GM12878 (cell line): ENCODE data around the gene SNX15. TPM values are rescaled to one million over a fixed set of nuclear protein-coding genes. Genes with fewer than 3 reads are reported as not detected.

Source experiments
- ATAC-seq: fragments of 200-7000 bp; cut with Tn5 transposase; 3 replicates; pipeline ENCODE4 v1.9.1; 2020; ENCODE audit warnings: mild to moderate bottlenecking, moderate library complexity
- BruUV-seq: library from RNA; stranded (reverse); fragments of 400-500 nt; replicated peaks from 2 replicates; lab custom pipeline; 2021; lab: Mats Ljungman, UMichigan
- CTCF ChIA-PET: fragments of 300-600 bp; sonication (Branson Sonifier 250); formaldehyde crosslinking; extraction: SDS; loops from one replicate; lab custom pipeline; 2021; ENCODE audit warnings: inconsistent platforms; lab: Yijun Ruan, JAX
- POLR2A ChIA-PET: fragments of 350-600 bp; formaldehyde crosslinking; extraction: SDS; loops from one replicate; lab custom pipeline; 2021; ENCODE audit warnings: inconsistent platforms; lab: Charles Lee
- RAD21 ChIA-PET: fragments of 300-600 bp; sonication (Branson Sonifier 250); formaldehyde crosslinking; loops from one replicate; lab custom pipeline; 2023; ENCODE audit warnings: antibody characterized with exemption; ENCODE audit not compliant: unreplicated experiment; lab: Charles Lee
- SMC1A ChIA-PET: fragments of 300-600 bp; sonication (Branson Sonifier 250); formaldehyde crosslinking; loops from one replicate; lab custom pipeline; 2023; ENCODE audit not compliant: unreplicated experiment, uncharacterized antibody; lab: Charles Lee
- DNase-seq: peaks from one replicate; pipeline ENCODE4 v3.0.0-alpha.2; 2011; ENCODE audit warnings: low read depth, low spot score
- FAIRE-seq: peaks from 3 replicates; lab custom pipeline; 2011; peaks lifted over from hg19 to GRCh38; lab: Jason Lieb, UNC
- H2AFZ ChIP-seq: 2 replicates; pipeline ENCODE4 v1.6.0; 2011; ENCODE audit warnings: low read depth, low read length, control low read depth; ENCODE audit not compliant: control insufficient read depth
- H3K27ac ChIP-seq: 2 replicates; pipeline ENCODE4 v1.5.1; 2011; ENCODE audit warnings: control low read depth; ENCODE audit not compliant: control insufficient read depth, insufficient read depth
- H3K27me3 ChIP-seq, 2 experiments: replicated peaks in 1 of 2; 2 replicates each; pipeline versions ENCODE4 v1.6.0 to v1.6.1; 2011; ENCODE audit warnings: low read length in 1 of 2; ENCODE audit not compliant: control insufficient read depth in 2 of 2, insufficient read depth in 2 of 2
- H3K36me3 ChIP-seq, 2 experiments: 2 replicates each; pipeline ENCODE4 v1.5.1; 2011; ENCODE audit warnings: low read length in 1 of 2; ENCODE audit not compliant: control insufficient read depth in 2 of 2, insufficient read depth in 2 of 2
- H3K4me1 ChIP-seq: 2 replicates; pipeline ENCODE4 v1.6.1; 2011; ENCODE audit warnings: mild to moderate bottlenecking, low read length, moderate library complexity, mixed read lengths; ENCODE audit not compliant: control insufficient read depth, insufficient read depth
- H3K4me2 ChIP-seq: 2 replicates; pipeline ENCODE4 v1.6.0; 2011; ENCODE audit warnings: control low read depth; ENCODE audit not compliant: control insufficient read depth, insufficient read depth
- H3K4me3 ChIP-seq: fragments of 200-600 bp; sonication (generic); 2 replicates; pipeline ENCODE4 v1.5.1; 2016
- H3K79me2 ChIP-seq: 2 replicates; pipeline ENCODE4 v1.6.0; 2011; ENCODE audit warnings: low read length; ENCODE audit not compliant: control insufficient read depth, insufficient read depth
- H3K9ac ChIP-seq: 2 replicates; pipeline ENCODE4 v1.8.0; 2011; ENCODE audit warnings: low read length, control low read depth, mixed read lengths; ENCODE audit not compliant: control insufficient read depth, insufficient read depth
- H3K9me3 ChIP-seq: replicated peaks from 3 replicates; pipeline ENCODE4 v1.5.1; 2011; ENCODE audit warnings: mild to moderate bottlenecking, low read length; ENCODE audit not compliant: control insufficient read depth, insufficient read depth
- H4K20me1 ChIP-seq: 2 replicates; pipeline ENCODE4 v1.6.0; 2011; ENCODE audit not compliant: control insufficient read depth, insufficient read depth
- DPF2 ChIP-seq: fragments of 450-650 bp; IDR thresholded peaks from 2 replicates; pipeline ENCODE4 v1.6.1; 2017; ENCODE audit warnings: mild to moderate bottlenecking
- ELK1 ChIP-seq: IDR thresholded peaks from 2 replicates; pipeline ENCODE4 v1.6.1; 2012; ENCODE audit warnings: low read depth, low read length, improper control_type of control experiment
- HSF1 ChIP-seq: fragments of 150-350 bp; IDR thresholded peaks from 2 replicates; pipeline ENCODE4 v1.6.1; 2014; ENCODE audit warnings: mild to moderate bottlenecking, low read depth, low read length
- KDM1A ChIP-seq: fragments of 200-600 bp; sonication (generic); IDR thresholded peaks from 2 replicates; pipeline ENCODE4 v1.6.1; 2016; ENCODE audit warnings: borderline replicate concordance
- MAX ChIP-seq: IDR thresholded peaks from 2 replicates; pipeline ENCODE4 v1.6.1; 2012; ENCODE audit warnings: low read depth, low read length, improper control_type of control experiment
- MYB ChIP-seq: fragments of 150-350 bp; IDR thresholded peaks from 2 replicates; pipeline ENCODE4 v1.6.1; 2014; ENCODE audit warnings: mild to moderate bottlenecking, low read depth, low read length, borderline replicate concordance
- NR2C2 ChIP-seq: IDR thresholded peaks from 2 replicates; pipeline ENCODE4 v1.6.1; 2011; ENCODE audit warnings: borderline replicate concordance, low read depth; ENCODE audit not compliant: control insufficient read depth, insufficient read length
- TARDBP ChIP-seq: IDR thresholded peaks from 2 replicates; pipeline ENCODE4 v1.6.1; 2016; ENCODE audit warnings: borderline replicate concordance
- WGBS: methylation state at CpG from one replicate; pipeline ENCODE4 v1.1.6; 2016; ENCODE audit warnings: low lambda C conversion rate; ENCODE audit not compliant: insufficient replicate concordance, insufficient coverage; ENCODE audit errors: missing lambda C conversion rate; 5-methylcytosine and 5-hydroxymethylcytosine counted together
- in situ Hi-C: fragments of 300-500 bp; cut with MboI; formaldehyde crosslinking; loops from 9 replicates; pipeline ENCODE4 v1.14.3; 2018; ENCODE audit warnings: mixed read lengths
- intact Hi-C: fragments of 100-400 bp; cut with micrococcal nuclease; formaldehyde crosslinking; loops from one replicate; pipeline ENCODE4 v1.14.2; 2022; ENCODE audit not compliant: unreplicated experiment
- polyA plus RNA-seq, 11 experiments: library from polyadenylated mRNA; depleted of rRNA in 4 of 11; unstranded in 6 of 11; stranded (reverse) in 5 of 11; fragments of >200 nt; fragmentation: Nextera tagmentation in 4 of 11; fragmentation: Illumina TruSeq in 1 of 11; extraction: Ambion mirVana in 4 of 11; extraction: Trizol in 1 of 11; gene quantifications; 1 replicate in 1 of 11; 2 replicates in 10 of 11; pipeline versions ENCODE4 v1.2.1 to v1.2.3, GENCODE V29; 2011 to 2016; ENCODE audit warnings: inconsistent platforms in 2 of 11, missing spikeins in 2 of 11, low read depth in 1 of 11
- total RNA-seq, 4 experiments: library from RNA; depleted of rRNA in 3 of 4; stranded (reverse); fragments of >200 nt in 3 of 4; fragmentation: Illumina TruSeq in 1 of 4; extraction: Trizol in 1 of 4; gene quantifications; 2 replicates each; pipeline versions ENCODE4 v1.2.1 to v1.2.3, GENCODE V29; 2013 to 2021

Gene SNX15
- total and polyA plus RNA-seq, 10 of the 15 experiments (the other 5 are each of a cell fraction or from before 2014, with no cell fraction given), result 2.4 to 24.0 (median 16.1) TPM

- TF ChIP-seq HSF1, result no peak
- TF ChIP-seq NR2C2, result no peak
- TF ChIP-seq TARDBP, result no peak
Measured at GRCh38 chr11:65042891-65043290, 15.7 kb downstream of the SNX15 start (continued).

- RAD21 ChIA-PET, result no interaction called here
- H3K9ac ChIP-seq, result no peak overlapping the region
- CTCF ChIA-PET, result no interaction called here
- no peaks in the 10 kb centered on the region for H4K20me1 ChIP-seq
- no TSS peak for BruUV-seq
- FAIRE-seq, result no peak
- SMC1A ChIA-PET, result no interaction called here
- no peak for DNase-seq
- no peaks in the 10 kb centered on the region for H3K27me3 ChIP-seq
- no peak for ATAC-seq
- H3K4me3 ChIP-seq, result no peak overlapping the region
- no peak overlapping the region for H3K4me2 ChIP-seq
- no peaks in the 10 kb centered on the region for H3K9me3 ChIP-seq
- WGBS, result 92% methylated on average over 23 of the region's 23 CpGs
- no peak overlapping the region for H2AFZ ChIP-seq
- H3K36me3 ChIP-seq, result peaks cover 0 to 5% of the 10 kb centered on the region in 2 experiments; a peak in 3 of 4 replicates
- intact Hi-C loops, result loop anchor here (5.0 kb wide), 1 partner anchor 33 kb away; no protein-coding TSS in a partner anchor
- H3K27ac ChIP-seq, result no peak overlapping the region
- TF ChIP-seq MYB (no peak), MAX (no peak), DPF2 (no peak), ELK1 (no peak), KDM1A (no peak)
- H3K79me2 ChIP-seq, result peaks cover 5% of the 10 kb centered on the region
- in situ Hi-C loops, result no loop called here
- POLR2A ChIA-PET, result interaction anchor here (0.6 kb wide), 2 partner anchors 76 to 518 kb away, joined by 6 to 9 read pairs; no protein-coding TSS in a partner anchor
- H3K4me1 ChIP-seq, result peaks cover 14% of the 10 kb centered on the region
Measured at GRCh38 chr11:65043881-65044501, 16.8 kb downstream of the SNX15 start.
